GM20431 (cell line): ENCODE results near the gene ZBTB20.

Experiments used
- in situ Hi-C: fragments of 300-500 bp; cut with MseI, MboI; formaldehyde crosslinking; loops from one replicate; pipeline ENCODE4 v1.15.0; 2020; ENCODE audit warnings: low sequenced_read_pairs; ENCODE audit not compliant: unreplicated experiment

ZBTB20 gene

GRCh38 chr3:114953215-114953799, 193.8 kb downstream of the ZBTB20 start:
- in situ Hi-C loops, result no loop called here

DNA sequence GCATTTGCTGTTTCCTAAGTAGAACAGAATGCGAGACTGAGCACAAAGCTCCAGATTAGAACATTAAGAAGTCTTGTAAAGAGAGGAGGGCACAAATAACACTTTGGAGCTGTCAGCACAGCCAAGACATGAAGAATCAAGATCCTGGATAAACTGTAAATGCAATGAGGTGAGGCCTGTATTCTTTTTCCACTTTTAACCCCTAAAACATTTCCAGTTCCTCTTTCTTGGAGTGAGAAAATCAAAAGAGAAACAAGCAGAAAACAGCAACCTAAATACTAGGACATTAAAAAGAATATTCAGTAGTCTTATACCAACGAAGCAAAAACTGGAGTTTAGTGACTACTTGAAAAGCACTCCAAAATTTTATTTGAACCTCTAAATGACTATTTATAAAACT, 204.3 kb downstream of the ZBTB20 start:
- in situ Hi-C loops, result no loop called here

GRCh38 chr3:114941626-114942309, 205.3 kb downstream of the ZBTB20 start:
- in situ Hi-C loops, result no loop called here

DNA sequence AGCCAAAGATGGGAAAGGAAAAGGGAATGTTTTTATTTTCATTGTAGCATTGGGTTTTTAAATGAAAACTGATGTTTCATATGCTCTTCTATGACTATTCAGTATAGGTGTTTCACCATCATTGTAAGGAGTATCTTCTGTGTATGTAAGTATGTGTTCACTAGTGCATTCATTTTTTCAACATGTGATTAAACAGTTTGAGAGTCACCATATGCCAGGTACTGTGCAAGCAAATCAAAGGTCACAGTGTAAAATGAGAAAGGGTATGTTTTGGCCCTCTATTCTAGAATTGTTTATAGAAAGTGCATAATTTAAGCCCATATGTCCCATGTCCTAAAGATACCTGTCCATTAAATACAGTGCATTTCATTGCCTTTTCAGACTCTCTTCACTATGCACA, 207.2 kb downstream of the ZBTB20 start:
- in situ Hi-C loops, result no loop called here

DNA sequence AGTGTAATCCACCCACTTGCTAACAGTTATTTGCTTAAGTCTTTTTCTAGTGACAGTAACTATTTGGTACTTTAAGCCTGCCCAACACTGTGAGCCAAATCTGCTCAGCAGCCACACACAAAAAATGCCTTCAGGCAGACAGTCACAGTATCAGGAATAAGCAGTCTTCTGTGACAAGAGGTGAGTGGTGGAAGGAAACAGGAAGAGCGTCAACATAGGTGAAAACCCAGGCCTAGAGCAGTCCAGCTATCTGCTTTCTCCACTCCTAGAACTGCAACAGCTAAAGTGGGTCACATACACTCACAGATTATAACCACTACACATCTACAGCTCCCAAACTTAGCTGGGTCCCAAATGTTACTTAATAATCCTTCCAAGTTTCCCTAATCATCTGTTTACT, 213.7 kb downstream of the ZBTB20 start:
- in situ Hi-C loops, result no loop called here

DNA sequence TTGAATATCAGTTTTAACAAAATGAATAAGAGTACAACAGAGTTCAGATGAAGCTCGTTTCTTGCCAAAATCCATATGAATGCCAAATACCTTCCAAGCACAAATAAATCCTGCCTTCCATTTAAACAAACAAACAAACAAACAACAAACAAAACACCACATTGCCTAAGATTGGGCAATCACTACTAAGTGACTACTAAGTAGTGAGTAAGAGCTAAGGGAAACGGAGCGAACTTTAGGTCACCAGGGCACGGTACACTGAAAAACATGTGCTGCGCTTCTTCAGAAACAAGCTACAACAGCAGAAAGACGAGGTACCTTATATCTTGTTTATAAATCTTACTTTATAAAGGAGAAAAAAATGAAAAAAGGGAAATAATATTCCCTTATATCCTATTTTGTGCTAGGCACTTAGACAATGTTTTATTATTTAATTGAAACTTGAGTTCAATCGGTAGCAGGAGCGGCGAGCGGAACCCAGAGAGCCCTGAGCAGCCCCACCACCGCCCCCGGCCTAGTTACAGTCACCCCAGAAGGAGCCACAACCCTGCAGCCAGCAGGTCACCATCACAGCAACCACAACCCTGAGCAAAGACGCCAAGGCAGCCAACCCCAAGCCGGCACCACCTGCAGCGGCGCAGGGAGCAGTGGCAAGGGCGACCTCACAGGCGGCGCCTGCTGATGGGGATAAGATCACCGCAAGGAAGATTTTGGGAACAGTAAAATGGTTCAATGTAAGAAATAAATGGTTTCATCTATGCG, 216.9 kb downstream of the ZBTB20 start:
- in situ Hi-C loops, result no loop called here

GRCh38 chr3:114928989-114929640, 218.0 kb downstream of the ZBTB20 start:
- in situ Hi-C loops, result no loop called here

DNA sequence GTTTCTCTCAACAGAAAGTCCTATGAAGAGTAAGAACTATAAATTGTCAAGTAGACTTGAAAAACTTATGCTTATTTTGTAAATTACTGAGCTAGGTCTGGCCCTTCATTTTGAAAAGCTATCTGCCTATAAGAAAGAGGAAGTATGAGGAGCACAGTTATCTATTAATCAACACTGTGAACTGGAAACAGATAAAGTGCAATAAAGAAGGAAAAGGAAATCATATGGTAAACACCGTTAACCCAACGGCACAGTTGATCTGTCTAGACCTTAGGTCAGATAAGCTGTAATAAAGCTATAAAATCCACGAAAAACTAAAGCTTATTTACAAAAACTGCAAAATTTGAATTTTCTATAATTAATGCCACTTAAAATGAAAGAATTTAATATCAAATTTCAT, 242.5 kb downstream of the ZBTB20 start:
- in situ Hi-C loops, result no loop called here

GRCh38 chr3:114903213-114903612, 243.9 kb downstream of the ZBTB20 start:
- in situ Hi-C loops, result no loop called here

- in situ Hi-C loops, result no loop called here
These were observed 244.4 kb downstream of the ZBTB20 start for GRCh38 chr3:114902691-114903101.

- in situ Hi-C loops, result no loop called here
These were observed 246.2 kb downstream of the ZBTB20 start for GRCh38 chr3:114900908-114901307.

GRCh38 chr3:114899186-114899931, 247.7 kb downstream of the ZBTB20 start:
- in situ Hi-C loops, result no loop called here

DNA sequence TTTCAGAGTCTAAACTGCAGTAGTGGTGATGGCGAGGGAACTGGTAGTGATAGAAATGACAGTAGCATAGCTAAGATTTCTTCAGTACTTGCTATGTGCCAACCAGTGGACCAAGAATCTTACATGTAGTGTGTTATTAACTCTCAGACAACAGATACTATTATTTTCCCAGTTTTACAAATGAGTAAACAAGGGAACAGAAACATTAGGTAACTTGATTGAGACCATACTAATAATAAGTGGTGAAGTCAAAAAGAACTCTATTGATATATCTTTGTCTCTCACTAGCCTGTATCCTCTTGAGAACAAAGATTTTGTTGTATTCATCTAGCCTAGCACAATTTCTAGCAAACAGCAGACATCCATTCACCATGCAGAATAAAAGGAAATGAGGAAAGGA, 250.1 kb downstream of the ZBTB20 start:
- in situ Hi-C loops, result no loop called here

GRCh38 chr3:114893361-114893760, 253.7 kb downstream of the ZBTB20 start:
- in situ Hi-C loops, result no loop called here

DNA sequence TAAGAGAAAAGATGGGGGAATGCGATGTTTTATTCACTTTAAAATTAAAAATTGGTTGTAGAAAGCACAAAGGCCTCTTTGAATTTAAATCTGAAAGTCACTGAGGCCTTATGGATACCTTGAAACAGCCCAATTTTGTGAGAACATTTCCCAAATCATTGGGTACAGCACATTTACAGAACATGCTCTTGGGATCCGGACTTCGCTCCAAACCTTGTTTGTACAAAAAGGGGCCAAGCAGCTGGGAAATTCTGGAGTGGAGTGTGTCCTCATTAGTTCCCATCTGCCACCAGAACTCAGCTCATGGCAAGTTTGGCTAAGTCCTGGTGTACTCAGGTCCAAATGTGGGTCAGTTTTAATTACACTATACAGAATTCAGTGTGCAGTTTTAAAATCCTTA, 254.2 kb downstream of the ZBTB20 start:
- in situ Hi-C loops, result no loop called here

- in situ Hi-C loops, result no loop called here
These were observed 254.8 kb downstream of the ZBTB20 start for GRCh38 chr3:114892131-114892879.

GRCh38 chr3:114887806-114888205, 259.3 kb downstream of the ZBTB20 start:
- in situ Hi-C loops, result no loop called here

DNA sequence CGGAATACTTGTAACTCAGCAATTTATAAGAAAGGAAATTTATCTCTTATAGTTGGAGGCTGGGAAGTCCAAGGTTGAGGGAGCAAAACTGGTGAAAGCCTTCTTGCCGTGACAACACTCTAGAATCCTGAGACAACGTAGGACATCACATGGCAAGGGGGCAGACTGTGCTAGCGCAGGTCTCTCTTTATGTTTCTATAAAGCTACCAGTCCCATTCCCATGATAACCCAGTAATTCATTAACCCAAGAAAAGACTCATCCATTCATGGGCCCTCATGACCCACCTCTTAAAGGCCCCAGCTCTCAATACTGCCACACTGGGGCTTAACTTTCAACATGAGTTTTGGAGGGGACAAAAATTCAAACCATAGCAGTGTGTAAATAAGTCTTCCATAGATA, 260.2 kb downstream of the ZBTB20 start:
- in situ Hi-C loops, result no loop called here

DNA sequence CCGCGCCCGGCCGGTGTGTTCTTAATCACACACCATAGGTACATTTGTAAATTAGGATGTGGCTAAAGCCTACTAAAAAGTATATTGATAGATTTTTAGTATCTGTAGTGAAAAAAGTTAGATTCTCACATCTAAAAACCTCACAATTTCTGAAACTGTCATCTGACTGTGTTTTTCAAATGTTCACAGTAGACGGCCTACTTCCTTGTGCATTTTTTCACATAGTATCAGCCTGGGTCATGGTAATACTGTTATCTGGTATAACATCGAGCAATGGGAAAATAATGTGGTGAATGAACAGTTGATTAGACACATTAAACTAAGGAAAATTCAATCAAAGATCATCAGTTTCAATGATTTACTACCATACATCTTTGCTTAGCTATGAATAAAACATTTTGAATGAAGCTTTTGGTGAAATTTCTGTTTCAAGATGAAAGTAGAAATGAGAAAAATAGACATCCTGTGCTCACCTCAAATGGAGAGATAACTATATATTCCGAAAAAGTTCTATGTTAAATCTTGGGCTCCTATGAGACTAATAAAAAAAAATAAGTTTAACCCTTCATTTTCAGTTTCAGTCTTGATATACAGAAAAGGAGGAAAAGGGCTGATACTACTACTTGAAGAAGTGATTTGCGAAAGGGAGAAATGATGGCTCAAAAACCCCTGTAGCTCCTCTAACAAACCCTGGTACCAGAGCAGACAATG, 262.7 kb downstream of the ZBTB20 start:
- in situ Hi-C loops, result no loop called here
